ENCODE data around the gene CCDC144A.
A peak's percentile ranks its signal among the peaks of the same experiment; 100 is the strongest.
"Not testable (repeated sequence)": the region's sequence is repeated elsewhere in the genome, so short reads cannot be mapped to it uniquely, and the experiment has no call there.

CCDC144A gene, protein sequence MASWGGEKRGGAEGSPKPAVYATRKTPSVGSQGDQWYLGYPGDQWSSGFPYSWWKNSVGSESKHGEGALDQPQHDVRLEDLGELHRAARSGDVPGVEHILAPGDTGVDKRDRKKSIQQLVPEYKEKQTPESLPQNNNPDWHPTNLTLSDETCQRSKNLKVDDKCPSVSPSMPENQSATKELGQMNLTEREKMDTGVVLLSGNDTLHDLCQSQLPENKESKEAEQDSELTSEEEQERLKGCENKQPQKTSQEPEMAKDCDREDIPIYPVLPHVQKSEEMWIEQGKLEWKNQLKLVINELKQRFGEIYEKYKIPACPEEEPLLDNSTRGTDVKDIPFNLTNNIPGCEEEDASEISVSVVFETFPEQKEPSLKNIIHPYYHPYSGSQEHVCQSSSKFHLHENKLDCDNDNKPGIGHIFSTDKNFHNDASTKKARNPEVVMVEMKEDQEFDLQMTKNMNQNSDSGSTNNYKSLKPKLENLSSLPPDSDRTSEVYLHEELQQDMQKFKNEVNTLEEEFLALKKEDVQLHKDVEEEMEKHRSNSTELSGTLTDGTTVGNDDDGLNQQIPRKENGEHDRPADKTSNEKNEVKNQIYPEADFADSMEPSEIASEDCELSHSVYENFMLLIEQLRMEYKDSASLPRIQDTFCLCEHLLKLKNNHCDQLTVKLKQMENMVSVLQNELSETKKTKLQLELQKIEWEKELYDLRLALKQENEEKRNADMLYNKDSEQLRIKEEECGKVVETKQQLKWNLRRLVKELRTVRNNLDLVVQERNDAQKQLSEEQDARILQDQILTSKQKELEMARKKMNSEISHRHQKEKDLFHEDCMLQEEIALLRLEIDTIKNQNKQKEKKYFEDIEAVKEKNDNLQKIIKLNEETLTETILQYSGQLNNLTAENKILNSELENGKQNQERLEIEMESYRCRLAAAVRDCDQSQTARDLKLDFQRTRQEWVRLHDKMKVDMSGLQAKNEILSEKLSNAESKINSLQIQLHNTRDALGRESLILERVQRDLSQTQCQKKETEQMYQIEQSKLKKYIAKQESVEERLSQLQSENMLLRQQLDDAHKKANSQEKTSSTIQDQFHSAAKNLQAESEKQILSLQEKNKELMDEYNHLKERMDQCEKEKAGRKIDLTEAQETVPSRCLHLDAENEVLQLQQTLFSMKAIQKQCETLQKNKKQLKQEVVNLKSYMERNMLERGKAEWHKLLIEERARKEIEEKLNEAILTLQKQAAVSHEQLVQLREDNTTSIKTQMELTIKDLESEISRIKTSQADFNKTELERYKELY (N-terminal part only)
- 0 to 8.6 (median 1.2) reads per million in 17 experiments for total RNA-seq

- DNase-seq: peak in 2 of 4 experiments; percentile 7 to 14
Measured at GRCh38 chr17:16689731-16690281, at the start of gene CCDC144A. Gene CCDC144A (plus strand): TSS chr17:16690241. CDS start chr17:16690401, 160 bp downstream.

DNA sequence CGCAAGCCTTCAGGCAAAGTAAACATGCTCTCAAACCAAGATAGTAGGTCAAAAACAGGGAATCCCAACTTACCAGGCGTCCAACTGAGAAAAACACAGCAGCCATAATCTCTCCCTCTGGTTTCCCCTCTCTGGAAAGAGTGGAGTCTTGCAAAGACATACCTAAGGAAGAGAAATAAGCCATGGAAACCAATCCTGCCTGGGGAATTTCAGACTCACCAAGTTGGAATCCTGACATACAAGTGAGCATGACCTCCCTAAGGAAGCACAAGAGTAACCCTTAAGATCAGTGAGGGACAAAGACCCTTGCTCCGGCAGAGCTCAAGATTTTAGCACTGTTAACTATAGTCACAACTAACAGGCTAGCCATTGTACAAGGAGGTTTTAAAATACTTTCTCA, 40.5 kb upstream of the CCDC144A start:
- DNase-seq: no peak

DNA sequence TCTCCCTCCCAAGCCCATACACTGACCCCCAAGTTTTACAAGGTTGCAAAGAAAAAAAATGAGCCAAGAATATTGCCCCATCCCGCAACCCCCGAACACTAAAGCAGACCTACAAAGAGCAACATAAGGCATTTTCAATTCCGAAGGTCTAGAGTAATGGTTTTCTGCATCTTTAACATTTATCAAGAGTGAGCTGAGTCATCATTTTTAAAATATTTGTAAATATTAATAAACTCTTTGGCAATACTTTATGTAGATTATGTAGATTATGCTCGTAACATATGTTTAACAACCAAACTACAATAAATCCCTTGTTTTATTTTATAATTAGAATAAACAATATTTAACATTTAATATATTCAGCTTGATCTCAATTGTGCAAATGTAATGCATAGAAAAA, 37.8 kb upstream of the CCDC144A start:
- DNase-seq: no peak

DNA sequence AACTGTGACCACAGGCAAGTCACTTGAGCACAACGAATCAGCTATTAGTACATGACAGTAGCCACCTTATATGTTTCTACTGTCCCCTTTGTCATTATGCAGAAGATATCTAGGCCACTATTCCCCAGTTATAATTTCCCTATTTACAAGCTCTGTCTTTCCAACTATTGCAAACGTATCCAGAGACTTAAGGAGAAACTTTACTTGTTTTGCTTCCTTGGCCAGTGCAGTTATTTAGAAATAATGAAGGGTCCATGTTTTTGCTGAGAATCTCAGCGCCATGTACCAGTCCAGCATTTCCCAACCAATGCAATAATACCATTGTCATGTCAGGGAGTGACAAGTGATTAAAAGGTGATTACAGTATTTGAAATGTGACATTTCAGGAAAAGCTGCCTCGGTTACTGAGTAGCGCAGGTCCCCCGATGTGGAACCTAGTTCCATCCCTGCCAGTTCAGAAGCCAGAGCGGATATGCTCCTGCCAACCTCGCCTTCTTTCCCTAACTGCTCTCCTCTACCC, 37.1 kb upstream of the CCDC144A start:
- peak in 2 of 4 experiments; percentile 2 to 21 for DNase-seq

GRCh38 chr17:16653367-16654041, 36.5 kb upstream of the CCDC144A start, which contains the start of gene ZNF624:
Gene ZNF624 (minus strand): TSS chr17:16653850.
- peak; percentile 92 to 97 (median 95) for DNase-seq

GRCh38 chr17:16661217-16661616, 28.8 kb upstream of the CCDC144A start:
- DNase-seq: no peak

GRCh38 chr17:16662936-16663335, 27.1 kb upstream of the CCDC144A start:
- DNase-seq: no peak

- DNase-seq: not testable (repeated sequence)
Measured at GRCh38 chr17:16666553-16666906, 23.5 kb upstream of the CCDC144A start.

GRCh38 chr17:16666907-16667636, 23.0 kb upstream of the CCDC144A start:
- DNase-seq: peak in 1 of 4 experiments; percentile 9

- no peak for DNase-seq
Measured at GRCh38 chr17:16676676-16677268, 13.3 kb upstream of the CCDC144A start.

DNA sequence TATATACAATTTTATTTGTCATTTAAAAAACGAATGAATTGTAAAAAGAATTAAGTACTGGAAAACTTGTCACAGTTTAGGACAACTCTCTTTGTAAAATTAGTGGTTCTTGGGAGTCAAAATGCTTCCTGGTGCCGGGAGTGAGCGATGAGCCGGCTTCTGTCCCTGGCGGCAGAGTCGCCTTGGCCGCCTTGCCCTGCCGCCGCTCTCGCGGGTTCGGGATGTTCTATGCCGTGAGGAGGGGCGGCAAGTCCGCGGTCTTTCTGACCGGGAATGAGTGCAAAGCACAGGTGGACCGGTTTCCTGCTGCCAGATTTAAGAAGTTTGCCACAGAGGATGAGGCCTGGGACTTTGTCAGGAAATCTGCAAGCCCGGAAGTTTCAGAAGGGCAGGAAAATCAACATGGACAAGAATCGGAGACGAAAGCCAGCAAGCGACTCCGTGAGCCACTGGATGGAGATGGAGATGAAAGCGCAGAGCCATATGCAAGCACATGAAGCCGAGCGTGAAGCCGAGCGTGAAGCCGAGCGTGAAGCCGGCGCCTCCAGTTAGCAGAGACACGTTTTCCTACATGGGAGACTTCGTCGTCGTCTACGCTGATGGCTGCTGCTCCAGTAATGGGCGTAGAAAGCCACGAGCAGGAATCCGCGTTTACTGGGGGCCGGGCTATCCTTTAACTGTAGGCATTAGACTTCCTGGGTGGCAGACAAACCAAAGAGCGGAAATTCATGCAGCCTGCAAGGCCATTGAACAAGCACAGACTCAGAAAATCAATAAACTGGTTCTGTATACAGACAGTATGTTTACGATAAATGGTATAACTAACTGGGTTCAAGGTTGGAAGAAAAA, 6.5 kb upstream of the CCDC144A start:
- not testable (repeated sequence) for DNase-seq

GRCh38 chr17:16686019-16686418, 4.0 kb upstream of the CCDC144A start:
- DNase-seq: not testable (repeated sequence)

GRCh38 chr17:16687151-16687550, 2.9 kb upstream of the CCDC144A start:
- DNase-seq: not testable (repeated sequence)

DNA sequence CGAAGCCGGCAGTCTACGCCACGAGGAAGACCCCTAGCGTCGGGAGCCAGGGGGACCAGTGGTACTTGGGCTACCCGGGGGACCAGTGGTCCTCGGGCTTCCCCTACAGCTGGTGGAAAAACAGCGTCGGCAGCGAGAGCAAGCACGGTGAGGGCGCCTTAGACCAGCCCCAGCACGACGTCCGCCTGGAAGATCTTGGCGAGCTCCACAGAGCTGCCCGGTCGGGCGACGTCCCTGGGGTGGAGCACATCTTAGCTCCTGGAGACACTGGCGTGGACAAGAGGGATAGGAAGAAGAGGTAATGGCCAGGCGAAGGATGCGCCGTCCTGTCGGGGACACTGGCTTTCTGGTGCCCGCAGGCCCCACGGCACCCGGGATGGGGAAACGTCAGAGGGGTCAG, 406 bp downstream of the CCDC144A start:
- DNase-seq: not testable (repeated sequence)

DNA sequence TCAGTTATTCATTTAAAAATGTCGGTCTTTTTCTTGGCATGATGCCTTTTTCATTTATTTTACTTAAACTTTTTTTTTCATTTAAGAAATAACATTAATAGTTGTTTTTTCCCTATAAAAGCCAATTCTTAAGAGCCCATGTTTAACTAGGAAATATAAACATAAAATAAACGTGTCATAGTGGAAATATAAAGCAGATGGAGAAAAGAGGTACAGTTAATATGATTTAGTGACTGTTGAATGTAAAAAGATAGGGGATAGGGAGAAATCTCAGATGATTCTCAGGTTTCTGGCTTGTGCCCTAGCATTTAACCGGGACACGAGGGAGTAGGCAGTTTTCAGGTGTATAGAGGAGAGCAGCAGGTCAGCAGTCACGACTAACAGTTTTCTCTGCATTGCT, 7.6 kb downstream of the CCDC144A start:
- DNase-seq: not testable (repeated sequence)

GRCh38 chr17:16745492-16746203, 55.6 kb downstream of the CCDC144A start:
- not testable (repeated sequence) for DNase-seq

DNA sequence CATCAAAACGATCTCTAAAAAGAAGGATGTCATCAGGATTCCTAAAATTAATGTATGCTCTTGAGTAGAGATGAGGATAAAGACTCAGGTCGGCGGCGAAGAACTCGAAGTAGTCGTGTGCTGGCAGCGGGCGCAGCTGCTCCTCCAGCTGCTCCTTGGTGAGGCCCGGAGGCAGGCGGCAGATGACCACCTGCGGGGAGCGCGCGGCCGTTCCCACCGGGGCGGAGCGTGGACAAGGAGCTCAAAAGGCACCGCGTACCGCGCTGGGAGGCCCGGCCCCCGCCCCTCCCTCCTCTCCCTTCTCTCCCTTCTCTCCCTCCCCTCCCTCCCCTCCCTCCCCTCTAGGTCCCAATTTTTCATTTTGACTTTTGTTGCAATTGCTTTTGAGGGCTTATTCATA, 56.5 kb downstream of the CCDC144A start:
- DNase-seq: not testable (repeated sequence)

DNA sequence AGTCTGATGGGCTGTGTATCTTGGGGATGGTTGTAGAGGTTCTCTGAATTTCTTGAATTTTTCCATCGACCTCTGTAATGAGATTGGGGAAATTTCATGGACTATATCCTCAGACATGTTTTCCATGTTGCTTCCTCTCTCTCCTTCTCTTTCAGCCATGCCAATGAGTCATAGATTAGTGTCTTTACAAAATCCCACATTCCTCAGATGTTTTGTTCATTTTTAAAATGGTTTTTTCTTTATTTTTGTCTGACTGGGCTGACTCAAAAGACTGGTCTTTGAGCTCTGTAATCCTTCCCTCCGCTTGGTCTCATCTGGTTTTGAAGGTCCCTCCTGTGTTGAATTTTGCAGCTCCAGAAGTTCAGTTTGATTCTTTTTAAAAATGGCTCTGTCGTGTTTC, 60.5 kb downstream of the CCDC144A start:
- DNase-seq: not testable (repeated sequence)

Measured in suppressor macrophage (primary cell).